HEK293 (cell line): ENCODE results near the gene POLR1D.

Experiments
- CTCF ChIA-PET: fragments of 350-600 bp; formaldehyde crosslinking; extraction: SDS; loops from one replicate; lab custom pipeline; 2021; ENCODE audit warnings: antibody characterized with exemption; lab: Yijun Ruan, JAX
- POLR2A ChIA-PET: fragments of 300-600 bp; formaldehyde crosslinking; extraction: SDS; loops from one replicate; lab custom pipeline; 2020; ENCODE audit warnings: antibody characterized with exemption, inconsistent platforms; lab: Yijun Ruan, JAX
- H3K27ac ChIP-seq: fragments of 200-500 bp; sonication (Bioruptor generic); 2 replicates; pipeline ENCODE4 v1.5.1; 2014; ENCODE audit warnings: low read depth, low read length, control low read depth, inconsistent platforms; ENCODE audit errors: extremely low read depth
- H3K36me3 ChIP-seq, 2 experiments: fragments of 200-500 bp in 1 of 2; sonication (Bioruptor generic) in 1 of 2; 1 replicate in 1 of 2; 2 replicates in 1 of 2; pipeline ENCODE4 v1.5.1; 2014 to 2017; ENCODE audit warnings: inconsistent platforms in 2 of 2, low read length in 2 of 2; ENCODE audit not compliant: control insufficient read depth in 2 of 2, insufficient read depth in 1 of 2
- H3K4me1 ChIP-seq: fragments of 200-500 bp; sonication (Bioruptor generic); 2 replicates; pipeline ENCODE4 v1.5.1; 2014; ENCODE audit warnings: mild to moderate bottlenecking, low read length, inconsistent platforms; ENCODE audit not compliant: control insufficient read depth, insufficient read depth
- H3K4me3 ChIP-seq: 2 replicates; pipeline ENCODE4 v1.5.1; 2011; ENCODE audit warnings: low read depth, mild to moderate bottlenecking, control low read depth, low read length, moderate library complexity
- H3K9me3 ChIP-seq: fragments of 200-500 bp; sonication (Bioruptor generic); 2 replicates; pipeline ENCODE4 v1.5.1; 2014; ENCODE audit warnings: low read depth, low read length, inconsistent platforms; ENCODE audit not compliant: control insufficient read depth, insufficient read depth
- MYNN ChIP-seq: fragments of 450-650 bp; formaldehyde crosslinking; IDR thresholded peaks from 2 replicates; pipeline ENCODE4 v1.5.1; 2016; ENCODE audit warnings: missing biosample characterization, missing genetic modification characterization, borderline replicate concordance
- SALL2 ChIP-seq: fragments of 450-650 bp; formaldehyde crosslinking; IDR thresholded peaks from 2 replicates; pipeline ENCODE4 v1.5.0; 2017; ENCODE audit warnings: missing biosample characterization, mild to moderate bottlenecking, missing genetic modification characterization, borderline replicate concordance
- SCRT2 ChIP-seq: fragments of 450-650 bp; formaldehyde crosslinking; IDR thresholded peaks from 2 replicates; pipeline ENCODE4 v1.5.1; 2016; ENCODE audit warnings: missing biosample characterization, missing genetic modification characterization
- ZBTB17 ChIP-seq: fragments of 450-650 bp; formaldehyde crosslinking; IDR thresholded peaks from 2 replicates; pipeline ENCODE4 v1.5.1; 2016; ENCODE audit warnings: missing biosample characterization, missing genetic modification characterization
- ZFP69B ChIP-seq: fragments of 450-650 bp; formaldehyde crosslinking; IDR thresholded peaks from 2 replicates; pipeline ENCODE4 v1.5.1; 2016; ENCODE audit warnings: missing biosample characterization, missing genetic modification characterization
- ZNF175 ChIP-seq: fragments of 450-650 bp; formaldehyde crosslinking; IDR thresholded peaks from 2 replicates; pipeline ENCODE4 v1.5.1; 2016; ENCODE audit warnings: missing biosample characterization, missing genetic modification characterization
- ZNF239 ChIP-seq: fragments of 450-650 bp; formaldehyde crosslinking; IDR thresholded peaks from 2 replicates; pipeline ENCODE4 v1.5.1; 2016; ENCODE audit warnings: missing biosample characterization, missing genetic modification characterization
- ZNF292 ChIP-seq: fragments of 450-650 bp; formaldehyde crosslinking; IDR thresholded peaks from 2 replicates; pipeline ENCODE4 v1.5.1; 2016; ENCODE audit warnings: low read depth, missing biosample characterization, missing genetic modification characterization, borderline replicate concordance
- ZNF341 ChIP-seq: fragments of 450-650 bp; formaldehyde crosslinking; IDR thresholded peaks from 2 replicates; pipeline ENCODE4; 2016; ENCODE audit warnings: low read depth, missing biosample characterization, missing genetic modification characterization
- ZNF350 ChIP-seq: fragments of 450-650 bp; formaldehyde crosslinking; IDR thresholded peaks from 2 replicates; pipeline ENCODE4 v1.5.0; 2017; ENCODE audit warnings: missing biosample characterization, mild to moderate bottlenecking, missing genetic modification characterization
- ZNF426 ChIP-seq: fragments of 450-650 bp; formaldehyde crosslinking; IDR thresholded peaks from 2 replicates; pipeline ENCODE4 v1.5.1; 2017; ENCODE audit warnings: missing biosample characterization, missing genetic modification characterization, mild to moderate bottlenecking, inconsistent platforms, moderate library complexity
- ZNF544 ChIP-seq: fragments of 450-650 bp; formaldehyde crosslinking; IDR thresholded peaks from 2 replicates; pipeline ENCODE4 v1.5.0; 2017; ENCODE audit warnings: missing biosample characterization, missing genetic modification characterization
- ZNF571 ChIP-seq: fragments of 450-650 bp; formaldehyde crosslinking; IDR thresholded peaks from 2 replicates; pipeline ENCODE4 v1.5.0; 2017; ENCODE audit warnings: missing biosample characterization, missing genetic modification characterization
- ZNF596 ChIP-seq: fragments of 450-650 bp; IDR thresholded peaks from 2 replicates; pipeline ENCODE4 v1.5.0; 2018; ENCODE audit warnings: missing biosample characterization, mild to moderate bottlenecking, missing genetic modification characterization, moderate library complexity
- ZNF701 ChIP-seq: fragments of 450-650 bp; formaldehyde crosslinking; IDR thresholded peaks from 2 replicates; pipeline ENCODE4 v1.5.1; 2016; ENCODE audit warnings: missing biosample characterization, missing genetic modification characterization
- ZNF768 ChIP-seq: fragments of 450-650 bp; formaldehyde crosslinking; IDR thresholded peaks from 2 replicates; pipeline ENCODE4 v1.5.1; 2018; ENCODE audit warnings: missing biosample characterization, mild to moderate bottlenecking, missing genetic modification characterization
- ZNF837 ChIP-seq: fragments of 450-650 bp; formaldehyde crosslinking; IDR thresholded peaks from 2 replicates; pipeline ENCODE4 v1.5.1; 2016; ENCODE audit warnings: missing biosample characterization, missing genetic modification characterization
- TF ChIP-seq, protein P1 (sequence below): fragments of 450-650 bp; formaldehyde crosslinking; IDR thresholded peaks from 2 replicates; pipeline ENCODE4 v1.5.0; 2017; ENCODE audit warnings: missing biosample characterization, missing genetic modification characterization, borderline replicate concordance
- TF ChIP-seq, protein P2 (sequence below): fragments of 450-650 bp; formaldehyde crosslinking; IDR thresholded peaks from 2 replicates; pipeline ENCODE4 v1.5.1; 2016; ENCODE audit warnings: missing biosample characterization, missing genetic modification characterization
- TF ChIP-seq, protein P3 (sequence below): fragments of 450-650 bp; formaldehyde crosslinking; IDR thresholded peaks from 2 replicates; pipeline ENCODE4 v1.5.1; 2016; ENCODE audit warnings: missing biosample characterization, missing genetic modification characterization
- TF ChIP-seq, protein P4 (sequence below): fragments of 450-650 bp; formaldehyde crosslinking; IDR thresholded peaks from 2 replicates; pipeline ENCODE4 v1.5.1; 2016; ENCODE audit warnings: missing biosample characterization, missing genetic modification characterization
- TF ChIP-seq, protein P5 (sequence below): fragments of 450-650 bp; formaldehyde crosslinking; IDR thresholded peaks from 2 replicates; pipeline ENCODE4 v1.5.1; 2017; ENCODE audit warnings: missing biosample characterization, missing genetic modification characterization

POLR1D gene

DNA sequence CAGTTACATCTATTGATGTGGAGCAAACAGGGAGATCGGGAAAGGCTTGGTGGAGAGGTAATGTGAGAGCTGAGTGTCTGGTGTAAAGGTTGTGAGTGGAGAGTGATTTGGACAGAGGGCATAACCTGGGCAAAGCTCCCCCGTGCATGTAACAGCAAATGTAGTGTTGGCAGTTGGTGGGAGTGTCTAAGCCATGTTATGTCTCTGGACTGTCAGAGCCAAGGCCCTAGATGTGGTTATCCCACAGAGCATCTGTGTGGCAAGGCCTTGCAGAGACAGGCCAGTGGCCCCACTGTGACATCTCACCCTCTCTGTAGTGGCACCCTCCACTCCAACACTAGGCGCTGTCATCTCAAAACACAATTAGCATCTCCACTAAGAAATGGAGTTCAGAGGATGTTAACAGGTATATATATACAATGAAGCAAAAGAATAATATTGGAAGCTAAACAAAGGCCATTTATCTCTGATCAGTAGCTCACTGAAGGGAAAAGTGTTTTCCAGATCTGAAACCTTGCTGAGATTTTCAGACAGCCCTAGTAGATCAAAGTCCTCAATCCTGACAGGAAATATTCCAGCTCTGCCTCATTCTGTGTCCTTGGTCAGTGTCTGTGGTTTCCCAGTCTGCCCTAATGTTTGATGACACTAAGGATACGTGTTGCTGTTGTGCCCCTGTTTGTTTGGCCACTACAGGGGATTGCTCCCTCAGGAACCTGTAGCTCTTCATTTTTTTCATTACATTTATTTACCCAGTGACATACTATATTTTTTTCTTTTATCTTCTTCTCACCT lies 20.2 kb downstream of the POLR1D start:
- TF ChIP-seq ZNF292 (no peak), ZNF350 (tag by site-specific recombination) (no peak), ZNF837 (tag by site-specific recombination) (no peak), ZFP69B (tag by site-specific recombination) (no peak), SCRT2 (peak; percentile 36; the same call in 1 of the 2 replicates), ZNF701 (tag by site-specific recombination) (no peak), ZNF571 (tag by site-specific recombination) (no peak), ZBTB17 (0 out of 2 replicates have a peak, but pooled peaks have one; percentile 17), MYNN (no peak)
- TF ChIP-seq, protein P1, sequence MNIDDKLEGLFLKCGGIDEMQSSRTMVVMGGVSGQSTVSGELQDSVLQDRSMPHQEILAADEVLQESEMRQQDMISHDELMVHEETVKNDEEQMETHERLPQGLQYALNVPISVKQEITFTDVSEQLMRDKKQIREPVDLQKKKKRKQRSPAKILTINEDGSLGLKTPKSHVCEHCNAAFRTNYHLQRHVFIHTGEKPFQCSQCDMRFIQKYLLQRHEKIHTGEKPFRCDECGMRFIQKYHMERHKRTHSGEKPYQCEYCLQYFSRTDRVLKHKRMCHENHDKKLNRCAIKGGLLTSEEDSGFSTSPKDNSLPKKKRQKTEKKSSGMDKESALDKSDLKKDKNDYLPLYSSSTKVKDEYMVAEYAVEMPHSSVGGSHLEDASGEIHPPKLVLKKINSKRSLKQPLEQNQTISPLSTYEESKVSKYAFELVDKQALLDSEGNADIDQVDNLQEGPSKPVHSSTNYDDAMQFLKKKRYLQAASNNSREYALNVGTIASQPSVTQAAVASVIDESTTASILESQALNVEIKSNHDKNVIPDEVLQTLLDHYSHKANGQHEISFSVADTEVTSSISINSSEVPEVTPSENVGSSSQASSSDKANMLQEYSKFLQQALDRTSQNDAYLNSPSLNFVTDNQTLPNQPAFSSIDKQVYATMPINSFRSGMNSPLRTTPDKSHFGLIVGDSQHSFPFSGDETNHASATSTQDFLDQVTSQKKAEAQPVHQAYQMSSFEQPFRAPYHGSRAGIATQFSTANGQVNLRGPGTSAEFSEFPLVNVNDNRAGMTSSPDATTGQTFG: no peak
- TF ChIP-seq, protein P2, sequence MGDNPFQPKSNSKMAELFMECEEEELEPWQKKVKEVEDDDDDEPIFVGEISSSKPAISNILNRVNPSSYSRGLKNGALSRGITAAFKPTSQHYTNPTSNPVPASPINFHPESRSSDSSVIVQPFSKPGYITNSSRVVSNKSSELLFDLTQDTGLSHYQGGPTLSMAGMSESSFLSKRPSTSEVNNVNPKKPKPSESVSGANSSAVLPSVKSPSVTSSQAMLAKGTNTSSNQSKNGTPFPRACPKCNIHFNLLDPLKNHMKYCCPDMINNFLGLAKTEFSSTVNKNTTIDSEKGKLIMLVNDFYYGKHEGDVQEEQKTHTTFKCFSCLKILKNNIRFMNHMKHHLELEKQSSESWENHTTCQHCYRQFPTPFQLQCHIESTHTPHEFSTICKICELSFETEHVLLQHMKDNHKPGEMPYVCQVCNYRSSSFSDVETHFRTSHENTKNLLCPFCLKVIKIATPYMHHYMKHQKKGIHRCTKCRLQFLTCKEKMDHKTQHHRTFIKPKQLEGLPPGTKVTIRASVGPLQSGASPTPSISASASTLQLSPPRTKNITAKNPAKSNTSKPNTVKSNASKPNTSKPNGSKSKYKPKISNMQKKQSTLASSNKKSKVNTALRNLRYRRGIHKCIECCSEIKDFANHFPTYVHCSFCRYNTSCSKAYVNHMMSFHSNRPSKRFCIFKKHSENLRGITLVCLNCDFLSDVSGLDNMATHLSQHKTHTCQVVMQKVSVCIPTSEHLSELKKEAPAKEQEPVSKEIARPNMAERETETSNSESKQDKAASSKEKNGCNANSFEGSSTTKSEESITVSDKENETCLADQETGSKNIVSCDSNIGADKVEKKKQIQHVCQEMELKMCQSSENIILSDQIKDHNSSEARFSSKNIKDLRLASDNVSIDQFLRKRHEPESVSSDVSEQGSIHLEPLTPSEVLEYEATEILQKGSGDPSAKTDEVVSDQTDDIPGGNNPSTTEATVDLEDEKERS: no peak
- POLR2A ChIA-PET: no interaction called here
- H3K4me3 ChIP-seq: no peak overlapping the region
- no peak overlapping the region for H3K27ac ChIP-seq
- 0 out of 2 replicates have a peak, but pooled peaks cover 1% of the 10 kb centered on the region for H3K4me1 ChIP-seq
- H3K9me3 ChIP-seq: no peaks in the 10 kb centered on the region
- CTCF ChIA-PET: no interaction called here
- H3K36me3 ChIP-seq: no peaks in the 10 kb centered on the region

DNA sequence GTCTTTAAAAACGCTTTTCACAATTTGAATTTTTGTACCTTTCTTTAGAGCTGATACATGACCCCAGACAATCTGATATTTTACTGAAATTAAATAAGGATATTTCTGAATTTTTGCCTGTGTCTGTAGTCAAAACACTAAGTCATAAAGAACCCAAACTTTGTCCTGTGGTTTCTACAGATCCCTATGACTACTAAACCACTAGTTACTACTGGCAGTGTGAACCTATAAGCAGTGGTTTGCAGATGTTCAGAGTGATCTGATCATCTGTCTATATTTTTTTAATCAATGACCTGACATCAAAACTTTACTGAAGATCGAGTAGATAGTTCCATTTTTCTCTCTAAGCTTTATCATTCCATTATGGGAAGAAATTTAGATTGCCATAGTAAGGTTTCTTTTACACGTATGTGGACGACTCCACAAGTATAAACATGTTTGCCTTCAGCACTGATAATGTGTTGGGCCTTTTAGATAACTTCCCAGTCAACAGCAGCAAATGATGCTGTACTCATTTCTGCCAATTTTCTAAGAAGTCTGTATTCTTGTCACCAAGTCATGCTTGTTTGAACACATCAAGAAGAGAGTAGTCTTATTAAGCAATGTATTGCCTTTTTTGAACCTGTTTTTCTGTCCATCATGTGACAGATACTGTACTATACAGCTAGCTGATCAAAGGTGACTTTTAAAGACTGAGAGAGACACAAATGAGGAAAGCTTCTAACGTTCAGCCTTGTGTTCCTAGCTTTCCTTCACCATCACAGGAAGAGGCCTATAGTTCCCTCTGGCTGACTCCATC lies 21.8 kb downstream of the POLR1D start:
- Histone ChIP-seq H3K4me3 (no peak overlapping the region), H3K4me1 (no peaks in the 10 kb centered on the region), H3K36me3 (peaks cover 0 to 5% of the 10 kb centered on the region in 2 experiments; a peak in 1 of 3 replicates), H3K9me3 (no peaks in the 10 kb centered on the region), H3K27ac (no peak overlapping the region)
- POLR2A ChIA-PET: interaction anchor here (0.7 kb wide), 1 partner anchor 524 kb away, joined by 3 read pairs; no protein-coding TSS in a partner anchor
- CTCF ChIA-PET: interaction anchor here (0.6 kb wide), 1 partner anchor 1267 kb away, joined by 3 read pairs; no protein-coding TSS in a partner anchor
- TF ChIP-seq, protein P3, sequence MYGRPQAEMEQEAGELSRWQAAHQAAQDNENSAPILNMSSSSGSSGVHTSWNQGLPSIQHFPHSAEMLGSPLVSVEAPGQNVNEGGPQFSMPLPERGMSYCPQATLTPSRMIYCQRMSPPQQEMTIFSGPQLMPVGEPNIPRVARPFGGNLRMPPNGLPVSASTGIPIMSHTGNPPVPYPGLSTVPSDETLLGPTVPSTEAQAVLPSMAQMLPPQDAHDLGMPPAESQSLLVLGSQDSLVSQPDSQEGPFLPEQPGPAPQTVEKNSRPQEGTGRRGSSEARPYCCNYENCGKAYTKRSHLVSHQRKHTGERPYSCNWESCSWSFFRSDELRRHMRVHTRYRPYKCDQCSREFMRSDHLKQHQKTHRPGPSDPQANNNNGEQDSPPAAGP: no peak
- no peak for TF ChIP-seq ZNF175 (tag by site-specific recombination)
- no peak for TF ChIP-seq SALL2 (tag by site-specific recombination)
- no peak for TF ChIP-seq ZNF544 (tag by site-specific recombination)
- TF ChIP-seq, protein P4, sequence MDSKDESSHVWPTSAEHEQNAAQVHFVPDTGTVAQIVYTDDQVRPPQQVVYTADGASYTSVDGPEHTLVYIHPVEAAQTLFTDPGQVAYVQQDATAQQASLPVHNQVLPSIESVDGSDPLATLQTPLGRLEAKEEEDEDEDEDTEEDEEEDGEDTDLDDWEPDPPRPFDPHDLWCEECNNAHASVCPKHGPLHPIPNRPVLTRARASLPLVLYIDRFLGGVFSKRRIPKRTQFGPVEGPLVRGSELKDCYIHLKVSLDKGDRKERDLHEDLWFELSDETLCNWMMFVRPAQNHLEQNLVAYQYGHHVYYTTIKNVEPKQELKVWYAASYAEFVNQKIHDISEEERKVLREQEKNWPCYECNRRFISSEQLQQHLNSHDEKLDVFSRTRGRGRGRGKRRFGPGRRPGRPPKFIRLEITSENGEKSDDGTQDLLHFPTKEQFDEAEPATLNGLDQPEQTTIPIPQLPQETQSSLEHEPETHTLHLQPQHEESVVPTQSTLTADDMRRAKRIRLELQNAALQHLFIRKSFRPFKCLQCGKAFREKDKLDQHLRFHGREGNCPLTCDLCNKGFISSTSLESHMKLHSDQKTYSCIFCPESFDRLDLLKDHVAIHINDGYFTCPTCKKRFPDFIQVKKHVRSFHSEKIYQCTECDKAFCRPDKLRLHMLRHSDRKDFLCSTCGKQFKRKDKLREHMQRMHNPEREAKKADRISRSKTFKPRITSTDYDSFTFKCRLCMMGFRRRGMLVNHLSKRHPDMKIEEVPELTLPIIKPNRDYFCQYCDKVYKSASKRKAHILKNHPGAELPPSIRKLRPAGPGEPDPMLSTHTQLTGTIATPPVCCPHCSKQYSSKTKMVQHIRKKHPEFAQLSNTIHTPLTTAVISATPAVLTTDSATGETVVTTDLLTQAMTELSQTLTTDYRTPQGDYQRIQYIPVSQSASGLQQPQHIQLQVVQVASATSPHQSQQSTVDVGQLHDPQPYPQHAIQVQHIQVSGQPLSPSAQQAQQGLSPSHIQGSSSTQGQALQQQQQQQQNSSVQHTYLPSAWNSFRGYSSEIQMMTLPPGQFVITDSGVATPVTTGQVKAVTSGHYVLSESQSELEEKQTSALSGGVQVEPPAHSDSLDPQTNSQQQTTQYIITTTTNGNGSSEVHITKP (tag by site-specific recombination): no peak
- no peak for TF ChIP-seq ZNF341 (tag by site-specific recombination)
- no peak for TF ChIP-seq ZNF426 (tag by site-specific recombination)
- no peak for TF ChIP-seq ZNF239
- TF ChIP-seq ZNF596 (tag by site-specific recombination): no peak
- TF ChIP-seq, protein P5, sequence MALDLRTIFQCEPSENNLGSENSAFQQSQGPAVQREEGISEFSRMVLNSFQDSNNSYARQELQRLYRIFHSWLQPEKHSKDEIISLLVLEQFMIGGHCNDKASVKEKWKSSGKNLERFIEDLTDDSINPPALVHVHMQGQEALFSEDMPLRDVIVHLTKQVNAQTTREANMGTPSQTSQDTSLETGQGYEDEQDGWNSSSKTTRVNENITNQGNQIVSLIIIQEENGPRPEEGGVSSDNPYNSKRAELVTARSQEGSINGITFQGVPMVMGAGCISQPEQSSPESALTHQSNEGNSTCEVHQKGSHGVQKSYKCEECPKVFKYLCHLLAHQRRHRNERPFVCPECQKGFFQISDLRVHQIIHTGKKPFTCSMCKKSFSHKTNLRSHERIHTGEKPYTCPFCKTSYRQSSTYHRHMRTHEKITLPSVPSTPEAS (tag by site-specific recombination): no peak
- TF ChIP-seq ZNF768 (tag by site-specific recombination): no peak
